Prostate gland (tissue), 2 donors: Measurements from ENCODE around the gene SERPINB13.

Source experiments
- POLR2A ChIP-seq: fragments of 450-650 bp; IDR thresholded peaks from one replicate; pipeline ENCODE4 v1.6.1; 2016; ENCODE audit warnings: antibody characterized with exemption, mild to moderate bottlenecking
- POLR2AphosphoS5 ChIP-seq: sonication (generic); formaldehyde crosslinking; IDR thresholded peaks from one replicate; pipeline ENCODE4 v1.6.1; 2017; ENCODE audit warnings: antibody characterized with exemption
- TF ChIP-seq, protein P1 (sequence below), 4 experiments: fragments of 200-600 bp in 2 of 4; fragments of 450-650 bp in 2 of 4; sonication (generic) in 2 of 4; IDR thresholded peaks; 1 replicate in 3 of 4; 2 replicates in 1 of 4; pipeline ENCODE4 v1.5.1; 2016 to 2019; ENCODE audit warnings: antibody characterized with exemption in 4 of 4, mild to moderate bottlenecking in 2 of 4, moderate library complexity in 2 of 4

DNA sequence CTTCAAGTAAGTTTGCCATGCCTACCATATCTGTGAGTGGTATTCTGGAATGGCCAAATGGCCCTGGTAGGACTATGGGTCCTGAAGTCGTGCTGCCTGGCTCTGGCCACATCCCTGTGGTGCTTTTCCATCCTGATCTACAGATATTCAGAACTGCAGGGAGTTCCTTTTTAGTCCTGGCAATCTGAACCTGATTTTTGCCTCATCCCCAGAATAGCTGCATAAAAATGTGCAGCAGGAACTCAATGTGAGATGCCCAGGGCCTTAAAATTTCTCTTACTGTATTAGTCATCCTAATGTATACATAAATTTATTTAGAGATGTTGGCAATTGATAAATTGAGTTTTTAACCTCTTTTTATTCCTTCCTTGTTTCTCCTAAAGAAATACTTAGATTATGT lies 5.3 kb downstream of the SERPINB13 start:
- TF ChIP-seq, protein P1, sequence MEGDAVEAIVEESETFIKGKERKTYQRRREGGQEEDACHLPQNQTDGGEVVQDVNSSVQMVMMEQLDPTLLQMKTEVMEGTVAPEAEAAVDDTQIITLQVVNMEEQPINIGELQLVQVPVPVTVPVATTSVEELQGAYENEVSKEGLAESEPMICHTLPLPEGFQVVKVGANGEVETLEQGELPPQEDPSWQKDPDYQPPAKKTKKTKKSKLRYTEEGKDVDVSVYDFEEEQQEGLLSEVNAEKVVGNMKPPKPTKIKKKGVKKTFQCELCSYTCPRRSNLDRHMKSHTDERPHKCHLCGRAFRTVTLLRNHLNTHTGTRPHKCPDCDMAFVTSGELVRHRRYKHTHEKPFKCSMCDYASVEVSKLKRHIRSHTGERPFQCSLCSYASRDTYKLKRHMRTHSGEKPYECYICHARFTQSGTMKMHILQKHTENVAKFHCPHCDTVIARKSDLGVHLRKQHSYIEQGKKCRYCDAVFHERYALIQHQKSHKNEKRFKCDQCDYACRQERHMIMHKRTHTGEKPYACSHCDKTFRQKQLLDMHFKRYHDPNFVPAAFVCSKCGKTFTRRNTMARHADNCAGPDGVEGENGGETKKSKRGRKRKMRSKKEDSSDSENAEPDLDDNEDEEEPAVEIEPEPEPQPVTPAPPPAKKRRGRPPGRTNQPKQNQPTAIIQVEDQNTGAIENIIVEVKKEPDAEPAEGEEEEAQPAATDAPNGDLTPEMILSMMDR (IDR thresholded peaks at IDR 0.05) = no peak
- no peak for TF ChIP-seq POLR2A
- no peak for TF ChIP-seq POLR2AphosphoS5
